Fibroblast of skin of right quadriceps (primary cell): Measurements from ENCODE around the gene SLC39A13.

Source experiments
- DNase-seq: peaks from one replicate; pipeline ENCODE4 v3.0.0-alpha.2; 2013

Gene SLC39A13

GRCh38 chr11:47406896-47407745 is 1.3 kb upstream of the SLC39A13 start:
- DNase-seq: peak; percentile 38

DNA sequence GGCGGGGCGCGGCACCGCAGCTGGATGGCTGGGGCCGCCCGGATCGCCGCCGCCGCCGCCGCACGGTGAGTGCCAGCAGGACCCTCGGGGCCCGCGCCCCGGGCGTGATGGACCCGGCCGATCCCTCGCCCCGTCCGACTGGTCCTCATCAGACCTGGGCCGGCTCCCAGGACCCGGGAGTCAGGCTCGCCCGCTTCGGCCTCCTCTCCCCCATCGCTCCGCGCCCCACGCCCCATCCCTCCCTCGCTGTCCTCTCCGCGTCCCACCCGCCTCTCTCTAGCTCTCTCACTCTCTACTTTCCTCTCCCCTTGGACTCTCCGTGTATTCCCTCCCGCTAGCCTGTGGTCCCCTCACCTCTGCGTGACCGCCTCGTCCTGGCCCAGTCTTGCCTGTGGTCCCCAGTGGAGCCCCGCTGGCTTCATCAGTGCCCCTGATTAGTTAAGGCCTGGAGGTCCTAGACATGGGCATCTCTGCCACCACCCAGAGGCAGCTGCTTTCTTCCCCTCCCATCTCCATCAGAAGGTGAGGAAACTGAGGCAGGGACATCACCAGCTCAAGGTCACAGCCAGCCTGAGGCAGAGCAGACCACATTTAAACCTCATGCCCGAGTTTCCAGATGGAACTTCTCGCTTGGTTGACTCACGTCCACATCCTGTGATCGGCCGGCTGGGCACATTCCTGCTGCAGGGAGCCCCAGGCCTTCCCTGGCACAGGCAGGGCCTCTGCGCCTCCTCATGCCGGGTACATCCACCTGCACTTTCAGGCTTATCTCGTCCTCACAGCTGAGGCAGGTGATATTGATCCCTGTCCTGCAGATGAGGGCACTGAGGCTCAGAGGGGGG is 429 bp downstream of the SLC39A13 start:
- DNase-seq: peak; percentile 76

GRCh38 chr11:47409440-47410369 is 1.3 kb downstream of the SLC39A13 start:
- no peak for DNase-seq

GRCh38 chr11:47410370-47411264 is 2.2 kb downstream of the SLC39A13 start:
- no peak for DNase-seq

- no peak for DNase-seq
These were observed 3.7 kb downstream of the SLC39A13 start for GRCh38 chr11:47411884-47412746.

- no peak for DNase-seq
These were observed 5.0 kb downstream of the SLC39A13 start for GRCh38 chr11:47413351-47413750.

DNA sequence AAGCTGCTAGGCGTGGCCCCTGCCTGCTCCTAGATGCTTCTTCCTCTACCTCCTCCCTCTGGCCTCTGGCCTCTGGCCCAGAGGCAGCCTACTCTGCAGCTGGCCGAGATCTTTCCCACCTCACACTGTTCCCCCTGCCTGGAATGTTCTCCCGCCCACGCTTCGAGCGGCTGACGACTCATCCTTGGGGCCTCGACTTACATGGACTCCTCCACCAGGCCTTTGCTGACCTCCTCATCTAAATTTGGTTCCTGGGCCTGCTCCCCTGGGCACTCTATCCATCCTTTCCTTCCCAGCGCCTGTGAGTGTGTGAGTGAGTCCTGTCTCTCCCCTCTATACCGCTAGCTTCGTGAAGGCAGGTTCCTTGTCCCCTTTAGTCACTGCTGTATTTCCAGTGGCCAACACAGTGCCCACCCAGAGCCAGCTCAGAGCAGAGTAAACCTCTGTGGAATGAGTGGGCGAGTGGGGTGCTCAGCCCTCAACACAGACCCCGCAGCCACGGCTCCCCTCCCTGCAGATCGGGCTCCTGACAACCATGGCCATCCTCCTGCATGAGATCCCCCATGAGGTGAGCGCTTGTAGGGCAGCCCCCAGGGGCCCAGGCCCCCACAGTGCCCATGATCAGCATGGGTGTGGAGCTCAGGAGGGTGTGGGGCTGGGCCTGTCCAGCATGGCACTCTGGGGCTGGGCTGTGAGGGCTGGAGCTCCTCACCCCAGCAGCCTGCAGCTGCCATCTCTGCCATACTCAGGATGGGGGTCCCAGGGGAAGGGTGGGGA is 5.7 kb downstream of the SLC39A13 start:
- peak; percentile 70 for DNase-seq

GRCh38 chr11:47414685-47415070 is 6.3 kb downstream of the SLC39A13 start:
- no peak for DNase-seq

DNA sequence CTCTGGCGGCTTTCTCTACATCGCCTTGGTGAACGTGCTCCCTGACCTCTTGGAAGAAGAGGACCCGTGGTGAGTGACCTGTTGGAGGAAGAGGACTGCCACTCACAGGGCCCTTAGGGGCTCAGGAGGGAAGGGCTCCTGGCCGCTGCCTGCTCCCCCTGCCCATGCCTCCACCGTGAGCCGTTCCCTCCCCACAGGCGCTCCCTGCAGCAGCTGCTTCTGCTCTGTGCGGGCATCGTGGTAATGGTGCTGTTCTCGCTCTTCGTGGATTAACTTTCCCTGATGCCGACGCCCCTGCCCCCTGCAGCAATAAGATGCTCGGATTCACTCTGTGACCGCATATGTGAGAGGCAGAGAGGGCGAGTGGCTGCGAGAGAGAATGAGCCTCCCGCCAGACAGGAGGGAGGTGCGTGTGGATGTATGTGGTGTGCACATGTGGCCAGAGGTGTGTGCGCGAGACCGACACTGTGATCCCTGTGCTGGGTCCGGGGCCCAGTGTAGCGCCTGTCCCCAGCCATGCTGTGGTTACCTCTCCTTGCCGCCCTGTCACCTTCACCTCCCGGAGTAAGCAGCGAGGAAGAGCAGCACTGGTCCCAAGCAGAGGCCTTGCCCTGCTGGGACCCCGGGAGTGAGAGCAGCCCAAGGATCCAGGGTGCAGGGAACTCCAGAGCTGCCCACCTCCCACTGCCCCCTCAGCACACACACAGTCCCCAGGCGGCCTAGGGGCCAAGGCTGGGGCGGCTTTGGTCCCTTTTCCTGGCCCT is 6.9 kb downstream of the SLC39A13 start:
- no peak for DNase-seq

GRCh38 chr11:47415949-47416472 is 7.6 kb downstream of the SLC39A13 start:
- DNase-seq: peak; percentile 94

DNA sequence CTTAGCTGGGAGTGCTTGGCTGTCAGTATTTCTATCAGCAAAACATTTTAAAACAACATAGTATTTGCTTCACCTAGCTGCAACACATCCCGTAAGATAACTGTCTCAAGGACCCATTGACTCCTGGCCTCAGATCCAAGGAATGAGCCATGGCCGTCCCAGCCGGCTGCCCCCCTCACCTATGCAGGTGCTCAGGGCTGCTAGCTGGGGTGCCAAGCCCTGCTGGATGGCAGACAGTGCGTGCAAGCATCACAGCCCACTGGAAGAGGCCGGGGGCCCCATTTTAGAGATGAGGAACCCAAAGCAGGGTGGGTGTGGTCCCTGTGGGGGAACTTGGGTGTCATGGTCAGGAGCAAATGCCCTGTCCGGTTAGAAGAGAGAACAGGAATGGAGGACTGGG is 9.3 kb downstream of the SLC39A13 start:
- DNase-seq: no peak

- no peak for DNase-seq
These were observed 10.3 kb downstream of the SLC39A13 start for GRCh38 chr11:47418454-47419259.

DNA sequence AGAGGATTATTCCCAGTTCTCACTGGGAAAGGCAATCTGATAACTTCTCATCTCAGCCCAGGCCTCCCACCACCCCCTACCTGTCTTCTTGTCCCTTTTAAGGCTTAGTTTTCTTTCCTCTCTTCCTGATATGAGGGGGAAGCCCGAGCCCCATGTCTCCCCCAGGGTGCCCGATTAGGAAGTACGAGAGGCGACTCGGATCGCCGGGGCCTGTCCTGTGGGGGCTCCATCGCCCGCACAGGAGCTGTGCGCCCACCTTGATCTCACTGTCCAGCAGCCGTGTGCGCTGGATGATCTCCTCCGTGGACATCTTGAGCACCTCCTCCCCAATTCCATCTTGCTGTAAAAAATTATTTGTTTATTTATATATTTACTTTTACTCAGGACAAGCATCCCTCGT is 17.2 kb downstream of the SLC39A13 start:
- no peak for DNase-seq

- DNase-seq: peak; percentile 97
These were observed 17.9 kb downstream of the SLC39A13 start, which contains the start of gene PSMC3 for GRCh38 chr11:47426062-47426956. TSS of gene PSMC3 (minus strand) at chr11:47426439. CDS start at chr11:47426279, 160 bp downstream.

- DNase-seq: no peak
These were observed 22.1 kb downstream of the SLC39A13 start for GRCh38 chr11:47430524-47430923.

- DNase-seq: no peak
These were observed 23.1 kb downstream of the SLC39A13 start for GRCh38 chr11:47431356-47432083.
